Cerebellar cortex (tissue), 1 donor: ENCODE measurements around the gene NUDCD3.
"Not testable (repeated sequence)": the region's sequence is repeated elsewhere in the genome, so short reads cannot be mapped to it uniquely, and the experiment has no call there.

Experiments
- DNase-seq: peaks from one replicate; pipeline ENCODE4 v3.0.0-alpha.2; 2015; ENCODE audit warnings: low spot score

NUDCD3 gene

DNA sequence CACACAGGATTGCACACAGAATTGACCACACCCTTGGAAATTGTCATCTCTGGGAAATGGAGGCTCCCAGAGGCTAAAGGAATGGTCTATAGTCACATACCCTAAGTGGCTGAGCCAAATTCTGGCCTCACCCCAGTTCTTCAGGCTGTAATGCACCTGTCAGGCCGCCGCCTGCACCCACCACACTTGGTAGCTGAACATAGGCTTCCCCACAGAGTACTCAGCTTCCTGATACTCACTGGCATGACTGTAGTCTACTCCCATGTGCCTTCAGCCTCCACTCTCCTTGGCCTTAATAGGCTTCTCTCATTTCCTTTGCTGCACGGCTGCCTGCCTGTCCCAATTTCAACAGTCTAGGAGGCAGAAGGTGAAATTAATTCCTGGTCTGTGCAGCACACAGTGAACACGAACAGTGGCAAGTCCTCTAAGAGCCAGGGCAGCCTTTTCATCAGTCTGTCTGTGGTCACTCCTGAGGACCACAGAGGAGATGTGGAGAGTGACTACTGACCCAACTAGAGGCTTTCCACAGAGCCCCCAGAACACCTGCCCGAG is 42.5 kb downstream of the NUDCD3 start:
- peak; percentile 37 for DNase-seq

- peak; percentile 85 for DNase-seq
Observed at GRCh38 chr7:44445986-44446671, 44.3 kb downstream of the NUDCD3 start.

DNA sequence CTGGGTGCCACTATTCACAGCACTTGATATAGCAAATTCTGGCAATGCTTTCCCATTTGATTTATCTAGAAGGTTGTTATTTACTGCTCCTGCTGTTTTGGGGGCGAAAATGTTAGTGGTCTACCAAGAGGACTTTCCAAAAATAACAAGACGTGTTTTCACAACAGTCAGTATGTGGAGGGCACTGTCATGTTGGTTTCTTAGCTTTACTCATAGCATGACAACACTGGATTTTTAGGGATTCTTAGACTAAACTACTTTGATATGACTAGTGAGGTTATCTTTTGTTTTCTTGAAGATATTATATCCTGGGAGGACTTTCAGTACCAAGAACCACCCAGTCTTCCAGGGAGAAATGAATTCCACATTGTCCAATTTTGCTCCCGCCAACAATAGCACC is 49.4 kb downstream of the NUDCD3 start:
- no peak for DNase-seq

DNA sequence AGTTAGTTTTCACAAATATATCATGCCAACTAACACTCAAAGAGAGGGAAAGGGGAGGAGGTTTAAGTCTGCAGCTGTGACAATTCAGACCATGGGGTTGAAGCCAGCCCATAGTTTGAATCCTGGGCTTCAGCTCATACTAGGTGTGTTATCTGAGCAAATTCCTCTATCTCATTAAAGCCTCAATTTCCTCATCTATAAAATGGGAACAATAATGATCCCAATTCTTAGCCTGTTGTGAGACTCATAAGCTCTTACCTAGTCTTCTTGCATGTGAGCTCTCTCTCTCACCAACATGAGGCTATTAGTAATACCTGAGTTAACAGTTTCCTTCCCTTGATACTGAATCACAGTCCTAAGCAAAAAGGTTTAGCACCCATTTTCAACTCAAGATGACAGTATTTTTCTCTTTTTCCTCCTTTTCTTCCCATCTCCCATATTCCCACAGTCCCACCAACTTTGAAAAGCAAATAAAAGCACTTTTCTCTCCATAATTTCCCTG is 49.8 kb downstream of the NUDCD3 start:
- no peak for DNase-seq

GRCh38 chr7:44439926-44440325 is 50.5 kb downstream of the NUDCD3 start:
- DNase-seq = no peak

- no peak for DNase-seq
Observed at GRCh38 chr7:44438816-44439215, 51.6 kb downstream of the NUDCD3 start.

- peak; percentile 34 for DNase-seq
Observed at GRCh38 chr7:44434201-44434600, 56.3 kb downstream of the NUDCD3 start.

DNA sequence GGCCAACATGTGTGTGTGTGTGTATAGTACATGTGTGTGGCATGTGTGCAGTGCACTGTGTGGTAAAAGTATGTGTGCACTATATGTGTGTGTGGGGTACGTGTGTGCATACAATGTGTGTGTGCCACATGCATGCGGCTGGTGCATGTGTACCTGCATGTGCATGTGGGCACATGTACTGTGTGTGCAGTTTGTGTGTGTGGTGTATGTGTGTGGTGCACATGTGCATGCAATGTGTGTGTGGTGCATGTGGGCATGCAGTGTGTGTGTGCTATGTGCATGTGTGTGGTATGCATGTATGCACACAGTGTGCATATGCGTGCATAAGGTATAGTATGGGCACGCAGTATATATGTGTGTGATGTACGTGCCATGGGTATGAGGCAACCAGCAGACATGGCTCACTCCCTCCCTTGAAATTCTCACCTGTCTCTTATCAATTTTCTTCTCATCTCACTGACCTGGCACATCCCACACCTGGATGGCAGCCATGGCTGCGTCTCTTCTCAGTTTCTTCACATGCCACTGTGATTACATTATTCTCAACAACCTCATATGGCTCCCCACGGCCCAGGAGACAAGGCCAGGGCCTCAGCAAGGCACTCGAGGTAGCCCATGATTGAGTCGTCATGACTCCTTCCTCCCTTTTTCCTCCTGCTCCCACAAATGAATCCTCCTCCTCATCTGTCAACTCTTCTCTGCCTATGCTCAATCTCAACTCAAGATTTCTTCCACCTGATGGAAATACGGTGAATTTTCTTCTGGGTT is 57.0 kb downstream of the NUDCD3 start:
- no peak for DNase-seq

- no peak for DNase-seq
Observed at GRCh38 chr7:44432381-44432977, 58.0 kb downstream of the NUDCD3 start.

GRCh38 chr7:44431091-44431608 is 59.3 kb downstream of the NUDCD3 start:
- DNase-seq = peak; percentile 61

- DNase-seq = no peak
Observed at GRCh38 chr7:44430054-44430453, 60.4 kb downstream of the NUDCD3 start.

DNA sequence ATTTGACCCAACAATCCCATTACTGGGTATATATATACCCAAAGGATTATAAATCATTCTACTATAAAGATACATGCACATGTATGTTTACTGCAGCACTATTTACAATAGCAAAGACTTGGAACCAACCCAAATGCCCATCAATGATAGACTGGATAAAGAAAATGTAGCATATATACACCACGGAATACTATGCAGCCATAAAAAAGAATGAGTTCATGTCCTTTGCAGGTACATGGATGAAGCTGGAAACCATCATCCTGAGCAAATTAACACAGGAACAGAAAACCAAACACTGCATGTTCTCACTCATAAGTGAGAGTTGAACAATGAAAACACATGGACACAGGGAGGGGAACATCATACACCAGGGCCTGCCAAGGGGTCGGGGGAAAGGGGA is 65.7 kb downstream of the NUDCD3 start:
- not testable (repeated sequence) for DNase-seq

GRCh38 chr7:44416941-44417340 is 73.5 kb downstream of the NUDCD3 start:
- DNase-seq = no peak

GRCh38 chr7:44415510-44415909 is 74.9 kb downstream of the NUDCD3 start:
- no peak for DNase-seq

DNA sequence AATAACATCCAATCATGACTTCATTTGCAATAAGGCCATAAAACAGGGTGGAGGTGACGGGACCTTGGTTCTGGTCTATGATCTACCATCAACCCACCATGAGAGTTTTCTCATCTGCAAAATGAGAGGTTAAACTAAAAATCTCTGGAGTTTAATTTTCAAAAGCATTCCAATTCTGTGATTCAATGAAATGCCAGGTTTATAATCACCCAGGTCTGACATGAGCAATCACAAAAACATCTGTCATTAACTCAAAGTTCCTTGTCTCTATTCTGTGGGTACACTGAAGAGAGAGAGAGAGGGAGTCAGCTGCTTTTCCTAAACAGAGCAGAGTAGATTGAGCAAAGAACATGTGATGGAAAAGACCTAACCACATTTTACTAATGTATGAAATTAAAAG is 75.4 kb downstream of the NUDCD3 start:
- DNase-seq = no peak

GRCh38 chr7:44411306-44411705 is 79.2 kb downstream of the NUDCD3 start:
- no peak for DNase-seq

- peak; percentile 34 for DNase-seq
Observed at GRCh38 chr7:44408596-44408995, 81.9 kb downstream of the NUDCD3 start.

GRCh38 chr7:44403775-44404174 is 86.7 kb downstream of the NUDCD3 start:
- DNase-seq = no peak

GRCh38 chr7:44403176-44403759 is 87.2 kb downstream of the NUDCD3 start:
- DNase-seq = no peak

GRCh38 chr7:44402401-44403060 is 87.9 kb downstream of the NUDCD3 start:
- no peak for DNase-seq

DNA sequence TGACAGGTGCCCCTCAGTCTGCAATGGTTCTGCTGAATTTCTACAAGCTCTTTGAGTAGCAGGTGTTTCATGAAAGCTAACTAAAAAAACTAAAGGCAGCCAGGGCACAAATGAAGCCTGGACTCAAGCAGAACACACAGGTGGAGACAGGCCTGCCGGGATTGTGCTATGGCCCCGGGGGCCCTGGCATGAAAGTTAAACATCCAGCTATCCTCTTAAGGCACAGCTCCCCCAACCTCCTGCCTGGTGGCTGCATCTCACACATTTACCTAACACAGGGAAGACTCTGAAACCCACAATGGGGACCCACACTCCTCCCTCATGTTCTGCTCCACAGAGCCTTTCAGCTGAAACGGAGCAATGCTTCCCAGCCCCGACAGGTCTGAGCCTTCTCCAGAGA is 88.8 kb downstream of the NUDCD3 start:
- no peak for DNase-seq
